Epithelial cell of proximal tubule (primary cell): ENCODE data around the gene GNAI3. TPM values are rescaled to one million over a fixed set of nuclear protein-coding genes. Genes with fewer than 3 reads are reported as not detected.

Experiments used
- DNase-seq: peaks from one replicate; pipeline ENCODE4 v3.0.0-alpha.2; 2011; ENCODE audit warnings: low read depth
- H3K4me3 ChIP-seq: 2 replicates; pipeline ENCODE4 v1.5.1; 2011; ENCODE audit warnings: low read depth, mild to moderate bottlenecking, low read length
- total RNA-seq: library from RNA; depleted of rRNA; stranded (reverse); fragments of >200 nt; gene quantifications from 2 replicates; pipeline ENCODE4 v1.2.3, GENCODE V29; 2015
- TF ChIP-seq, protein P1 (sequence below): conservative IDR thresholded peaks from 2 replicates; pipeline ENCODE4 v1.5.1; 2012; ENCODE audit warnings: low read depth, mild to moderate bottlenecking, low read length

The GNAI3 gene
- total RNA-seq, 1 donor from 2014 or later, result 12.7 TPM

DNA sequence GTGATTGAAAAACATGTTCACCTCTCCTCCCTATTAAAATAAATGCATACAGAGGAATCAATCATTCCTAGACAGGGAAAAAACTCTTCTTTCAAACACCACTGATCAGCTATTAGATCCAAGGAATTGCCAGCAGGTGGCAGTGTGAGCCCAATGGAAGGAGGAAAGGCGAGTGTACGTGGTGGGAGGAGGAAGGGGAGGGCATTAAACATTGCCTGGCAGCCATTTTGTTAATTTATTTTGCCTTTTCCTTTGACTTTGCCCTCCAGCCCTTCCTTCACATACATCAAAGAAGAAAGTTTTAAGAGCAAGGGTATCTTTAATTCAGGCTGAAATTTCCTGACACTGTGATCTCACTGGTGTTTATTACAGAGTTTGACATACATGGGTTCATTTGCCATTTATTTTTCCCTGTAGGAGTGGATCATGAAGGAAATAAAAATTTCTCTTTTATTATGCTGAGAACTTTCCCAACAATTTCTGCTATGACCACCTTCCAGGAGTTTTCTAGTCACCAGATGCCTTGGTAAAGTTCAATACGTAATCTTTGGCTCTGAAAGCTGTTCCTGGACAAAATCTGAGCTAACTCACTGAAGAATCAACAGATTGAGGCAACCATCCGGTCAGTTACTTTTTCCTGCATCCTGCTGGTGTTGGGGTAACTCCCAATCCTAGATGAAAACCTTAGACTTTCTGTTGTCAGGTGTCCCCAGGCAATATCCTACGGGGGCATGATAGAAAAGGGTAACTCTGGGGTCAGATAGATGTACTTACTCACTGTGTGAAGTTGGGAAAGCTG, 1.9 kb upstream of the GNAI3 start:
- TF ChIP-seq, protein P1, sequence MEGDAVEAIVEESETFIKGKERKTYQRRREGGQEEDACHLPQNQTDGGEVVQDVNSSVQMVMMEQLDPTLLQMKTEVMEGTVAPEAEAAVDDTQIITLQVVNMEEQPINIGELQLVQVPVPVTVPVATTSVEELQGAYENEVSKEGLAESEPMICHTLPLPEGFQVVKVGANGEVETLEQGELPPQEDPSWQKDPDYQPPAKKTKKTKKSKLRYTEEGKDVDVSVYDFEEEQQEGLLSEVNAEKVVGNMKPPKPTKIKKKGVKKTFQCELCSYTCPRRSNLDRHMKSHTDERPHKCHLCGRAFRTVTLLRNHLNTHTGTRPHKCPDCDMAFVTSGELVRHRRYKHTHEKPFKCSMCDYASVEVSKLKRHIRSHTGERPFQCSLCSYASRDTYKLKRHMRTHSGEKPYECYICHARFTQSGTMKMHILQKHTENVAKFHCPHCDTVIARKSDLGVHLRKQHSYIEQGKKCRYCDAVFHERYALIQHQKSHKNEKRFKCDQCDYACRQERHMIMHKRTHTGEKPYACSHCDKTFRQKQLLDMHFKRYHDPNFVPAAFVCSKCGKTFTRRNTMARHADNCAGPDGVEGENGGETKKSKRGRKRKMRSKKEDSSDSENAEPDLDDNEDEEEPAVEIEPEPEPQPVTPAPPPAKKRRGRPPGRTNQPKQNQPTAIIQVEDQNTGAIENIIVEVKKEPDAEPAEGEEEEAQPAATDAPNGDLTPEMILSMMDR, result peak; percentile 91
- peak overlapping the region; percentile 92 for H3K4me3 ChIP-seq
- peak; percentile 46 for DNase-seq

DNA sequence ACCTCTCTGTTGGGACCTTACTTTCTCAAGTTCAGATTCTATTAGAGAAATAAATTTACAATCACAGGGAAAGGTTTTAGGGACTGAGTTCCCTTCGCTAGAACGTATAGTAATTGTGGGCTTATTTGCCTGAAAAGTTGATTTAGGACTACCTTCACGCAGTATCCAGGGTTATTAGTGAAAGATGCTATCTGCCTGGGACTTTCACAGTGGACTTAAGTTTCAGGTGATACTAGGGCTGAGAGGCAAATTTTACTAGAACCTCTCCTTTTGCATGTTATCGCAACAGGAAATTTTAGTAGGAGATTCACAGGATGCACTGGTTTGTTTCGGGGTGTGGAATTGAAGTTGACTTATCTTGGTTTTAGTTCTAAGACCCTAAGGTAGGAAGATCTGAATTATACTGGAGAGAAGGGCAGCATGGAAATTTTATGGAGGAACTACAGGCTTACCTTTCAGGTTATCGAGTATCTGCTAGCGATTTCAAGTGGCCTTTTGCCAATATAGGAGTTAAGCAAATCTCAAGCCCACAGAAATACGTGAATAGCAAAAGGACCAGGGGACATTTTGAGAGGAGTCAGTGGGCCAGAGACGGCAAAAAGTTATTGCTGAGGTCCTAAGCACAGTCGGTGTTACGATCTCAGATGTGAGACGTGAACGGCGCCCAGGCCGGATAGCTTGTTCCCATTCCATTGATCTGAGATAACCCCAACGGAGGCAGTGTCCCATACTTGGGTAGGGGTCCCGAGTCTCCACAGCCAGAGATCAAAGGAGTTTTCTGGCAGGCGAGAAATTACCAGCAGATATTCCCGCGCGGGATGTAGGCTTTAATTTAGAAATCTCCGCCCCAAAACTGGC, 723 bp upstream of the GNAI3 start:
- TF ChIP-seq, protein P1, result no peak
- peak overlapping the region; percentile 92 for H3K4me3 ChIP-seq
- no peak for DNase-seq

DNA sequence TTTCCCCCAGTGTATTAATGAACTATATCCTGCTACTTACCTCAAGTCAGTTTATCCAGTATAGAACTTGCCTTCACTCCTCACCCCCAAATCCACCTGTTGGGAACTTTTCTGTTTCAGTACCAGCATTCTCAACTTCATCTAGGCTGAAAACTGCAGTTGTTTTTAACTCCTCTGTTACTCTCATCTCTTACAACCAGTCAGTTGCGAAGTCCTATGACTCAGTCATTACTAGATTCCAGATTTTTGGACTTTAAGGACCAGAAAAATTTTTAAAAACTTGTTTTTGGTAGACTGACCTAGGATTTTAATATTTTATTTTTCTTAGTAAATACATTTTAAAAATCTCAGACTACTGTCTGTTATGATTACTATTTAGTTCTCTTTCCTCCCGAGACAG, 8.1 kb downstream of the GNAI3 start:
- TF ChIP-seq, protein P1, result no peak
- H3K4me3 ChIP-seq, result no peak overlapping the region
- DNase-seq, result no peak

DNA sequence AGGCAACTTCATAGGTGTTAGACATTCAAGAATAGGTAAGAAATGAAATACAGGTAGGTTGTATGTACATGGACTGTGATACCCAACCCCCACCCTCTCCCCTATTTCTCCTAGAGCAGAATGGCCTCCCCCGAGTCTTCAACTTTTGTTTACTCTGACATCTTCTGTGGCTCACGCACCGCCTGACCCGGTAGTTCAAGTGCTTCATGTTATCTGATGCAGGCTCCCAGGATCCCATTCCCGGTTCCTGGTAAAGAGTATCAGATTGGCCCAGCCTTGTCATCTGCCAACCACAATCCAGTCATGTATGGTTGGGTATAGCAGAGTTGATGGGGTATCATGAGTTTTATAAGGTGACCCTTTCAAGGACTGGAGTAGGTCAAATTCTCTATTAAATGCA, 9.1 kb downstream of the GNAI3 start:
- H3K4me3 ChIP-seq, result no peak overlapping the region
- no peak for DNase-seq
- TF ChIP-seq, protein P1, result no peak

DNA sequence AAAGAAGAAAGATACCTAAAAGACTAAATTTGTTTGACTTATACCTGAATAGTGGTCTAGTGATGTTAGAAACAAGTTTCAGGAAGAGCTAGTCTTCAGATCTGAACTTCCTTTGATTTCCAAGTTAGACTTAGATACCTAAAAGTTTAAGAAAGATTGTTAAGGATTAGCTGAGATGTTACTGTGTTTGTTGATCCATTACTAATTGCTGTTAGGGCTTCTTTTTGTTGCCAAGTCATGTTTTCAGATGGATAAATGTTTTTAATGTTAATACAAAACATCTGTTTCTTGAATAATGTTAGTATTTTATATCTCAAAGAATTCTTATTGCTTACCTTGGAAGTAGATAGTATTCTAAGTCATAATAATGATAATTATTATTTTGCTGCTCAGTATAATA, 11.6 kb downstream of the GNAI3 start:
- TF ChIP-seq, protein P1, result no peak
- DNase-seq, result no peak

GRCh38 chr1:109564194-109564878, 15.9 kb downstream of the GNAI3 start:
- TF ChIP-seq, protein P1, result no peak
- no peak overlapping the region for H3K4me3 ChIP-seq
- no peak for DNase-seq

More for the DNA sequence above, 11.6 kb downstream of the GNAI3 start:
- no peak overlapping the region for H3K4me3 ChIP-seq
